Femur (tissue), 1 donor: ENCODE results near the gene LANCL2.
"Not testable (repeated sequence)": the region's sequence is repeated elsewhere in the genome, so short reads cannot be mapped to it uniquely, and the experiment has no call there.

Experiments used
- DNase-seq: peaks from one replicate; pipeline ENCODE4 v3.0.0-alpha.2; 2017

LANCL2 gene

GRCh38 chr7:55438757-55439525, 73.8 kb downstream of the LANCL2 start:
- no peak for DNase-seq

GRCh38 chr7:55439627-55440026, 74.5 kb downstream of the LANCL2 start:
- DNase-seq, result no peak

GRCh38 chr7:55440040-55440690, 75.0 kb downstream of the LANCL2 start:
- DNase-seq, result no peak

- no peak for DNase-seq
Measured at GRCh38 chr7:55441002-55441401, 75.9 kb downstream of the LANCL2 start.

- DNase-seq, result no peak
Measured at GRCh38 chr7:55441774-55442522, 76.8 kb downstream of the LANCL2 start.

- DNase-seq, result no peak
Measured at GRCh38 chr7:55444786-55445185, 79.6 kb downstream of the LANCL2 start.

- no peak for DNase-seq
Measured at GRCh38 chr7:55448526-55448925, 83.4 kb downstream of the LANCL2 start.

GRCh38 chr7:55449205-55449991, 84.3 kb downstream of the LANCL2 start:
- no peak for DNase-seq

- DNase-seq, result no peak
Measured at GRCh38 chr7:55449992-55450535, 84.9 kb downstream of the LANCL2 start.

- DNase-seq, result no peak
Measured at GRCh38 chr7:55452971-55453370, 87.8 kb downstream of the LANCL2 start.

GRCh38 chr7:55457801-55458200, 92.7 kb downstream of the LANCL2 start:
- no peak for DNase-seq

- no peak for DNase-seq
Measured at GRCh38 chr7:55458351-55458750, 93.2 kb downstream of the LANCL2 start.

- DNase-seq, result no peak
Measured at GRCh38 chr7:55463686-55464262, 98.6 kb downstream of the LANCL2 start.

- no peak for DNase-seq
Measured at GRCh38 chr7:55464422-55464821, 99.3 kb downstream of the LANCL2 start.

GRCh38 chr7:55465691-55466090, 100.6 kb downstream of the LANCL2 start:
- no peak for DNase-seq

- no peak for DNase-seq
Measured at GRCh38 chr7:55467047-55467593, 102.0 kb downstream of the LANCL2 start.

GRCh38 chr7:55468495-55468894, 103.4 kb downstream of the LANCL2 start:
- no peak for DNase-seq

- no peak for DNase-seq
Measured at GRCh38 chr7:55469271-55469681, 104.1 kb downstream of the LANCL2 start.

GRCh38 chr7:55469721-55470120, 104.6 kb downstream of the LANCL2 start:
- no peak for DNase-seq

GRCh38 chr7:55470261-55470660, 105.1 kb downstream of the LANCL2 start:
- DNase-seq, result no peak

GRCh38 chr7:55471594-55471993, 106.5 kb downstream of the LANCL2 start:
- not testable (repeated sequence) for DNase-seq

GRCh38 chr7:55472406-55472805, 107.3 kb downstream of the LANCL2 start:
- DNase-seq, result not testable (repeated sequence)
